ENCODE measurements around the gene NLRP6.

DNA sequence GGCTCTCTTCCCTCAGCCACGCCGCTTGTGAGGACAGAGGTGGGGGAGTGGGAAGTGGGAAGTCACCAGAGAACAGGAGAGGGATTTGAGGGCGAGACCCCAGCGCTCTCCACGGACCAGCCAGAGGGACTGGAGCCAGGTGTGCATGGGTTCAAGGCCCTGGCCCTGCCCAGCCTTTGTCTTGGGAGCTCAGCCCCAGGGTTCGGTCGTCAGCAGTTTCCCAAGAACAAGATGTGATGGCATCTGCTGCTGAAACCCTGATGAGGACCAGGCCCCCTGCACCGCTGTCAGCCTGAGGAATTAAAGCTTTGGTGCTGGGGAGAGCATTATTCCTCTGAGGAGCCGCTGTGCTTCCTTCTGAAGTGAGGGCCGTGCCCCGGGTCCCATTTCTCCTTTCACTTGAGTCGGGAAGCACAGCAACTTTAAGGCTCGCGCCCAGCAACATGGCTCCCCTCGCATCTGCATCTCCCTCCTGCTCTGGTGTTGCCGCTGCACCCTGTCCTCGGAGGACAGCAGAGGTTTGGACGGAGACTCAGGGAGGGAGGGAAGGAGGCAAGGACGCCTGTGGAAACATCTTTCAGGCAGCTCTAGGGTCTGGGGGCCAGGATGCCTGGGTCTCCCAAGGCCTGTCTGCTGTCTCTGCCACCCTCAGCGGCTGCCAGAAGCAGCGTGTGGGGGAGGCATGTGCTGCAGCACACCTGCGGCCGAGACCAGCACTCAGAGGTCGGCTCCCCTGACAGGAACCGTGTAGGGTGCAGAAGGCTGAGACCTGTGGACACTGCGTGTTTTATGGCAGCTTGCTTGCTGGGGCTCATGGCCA, 17.4 kb downstream of the NLRP6 start:
- TF ChIP-seq CTCF (conservative IDR thresholded peaks at IDR 0.05; ENCODE audit: low read depth, low read length) (no peak), EZH2 (IDR thresholded peaks at IDR 0.05; ENCODE audit: borderline replicate concordance, low read depth, low read length, poor library complexity, severe bottlenecking) (no peak)

Data from A673 (cell line).